Activated CD4-positive, alpha-beta T cell treated with anti-CD3 and anti-CD28 coated beads for 4 hours (primary cell): Measurements from ENCODE around the gene MYL11.

Source experiments
- DNase-seq, 2 donors: peaks; one replicate each; pipeline ENCODE4 v3.0.0-alpha.2; 2020

Gene MYL11

DNA sequence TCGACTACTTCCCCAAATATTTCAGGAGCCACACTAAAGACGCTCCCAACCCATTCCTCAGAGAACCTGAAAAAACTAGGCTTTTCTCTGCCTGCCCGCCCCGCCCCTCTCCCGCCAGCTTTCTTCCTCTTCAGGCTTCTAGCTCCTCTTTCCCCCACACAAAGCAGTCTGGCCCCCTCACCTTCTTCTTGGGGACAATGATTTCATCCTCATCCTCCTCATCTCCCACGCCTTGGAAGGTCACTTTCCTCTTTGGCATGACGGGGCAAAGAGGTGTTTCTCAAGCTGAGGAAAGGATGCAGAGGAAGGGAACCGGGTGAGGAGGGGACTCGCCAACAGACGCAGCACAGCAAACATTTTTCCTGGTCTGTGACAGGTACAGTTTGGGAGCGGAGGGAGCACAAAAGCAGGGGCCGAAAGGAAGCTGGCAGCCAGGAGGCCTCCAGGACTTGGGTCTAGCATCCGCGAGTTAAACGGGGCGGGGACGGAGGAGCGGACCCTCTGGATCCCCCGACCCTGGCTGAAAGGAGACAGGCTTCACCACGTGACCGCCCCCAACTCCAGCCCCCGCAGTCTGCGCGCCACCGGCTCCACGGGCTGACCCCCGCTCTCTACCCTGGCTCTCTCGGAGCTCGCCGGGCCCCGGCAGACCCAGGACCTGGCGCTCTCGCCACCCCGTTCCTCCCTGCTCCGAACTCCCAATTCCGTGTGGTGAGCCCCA, 20.0 kb upstream of the MYL11 start:
- DNase-seq = no peak

DNA sequence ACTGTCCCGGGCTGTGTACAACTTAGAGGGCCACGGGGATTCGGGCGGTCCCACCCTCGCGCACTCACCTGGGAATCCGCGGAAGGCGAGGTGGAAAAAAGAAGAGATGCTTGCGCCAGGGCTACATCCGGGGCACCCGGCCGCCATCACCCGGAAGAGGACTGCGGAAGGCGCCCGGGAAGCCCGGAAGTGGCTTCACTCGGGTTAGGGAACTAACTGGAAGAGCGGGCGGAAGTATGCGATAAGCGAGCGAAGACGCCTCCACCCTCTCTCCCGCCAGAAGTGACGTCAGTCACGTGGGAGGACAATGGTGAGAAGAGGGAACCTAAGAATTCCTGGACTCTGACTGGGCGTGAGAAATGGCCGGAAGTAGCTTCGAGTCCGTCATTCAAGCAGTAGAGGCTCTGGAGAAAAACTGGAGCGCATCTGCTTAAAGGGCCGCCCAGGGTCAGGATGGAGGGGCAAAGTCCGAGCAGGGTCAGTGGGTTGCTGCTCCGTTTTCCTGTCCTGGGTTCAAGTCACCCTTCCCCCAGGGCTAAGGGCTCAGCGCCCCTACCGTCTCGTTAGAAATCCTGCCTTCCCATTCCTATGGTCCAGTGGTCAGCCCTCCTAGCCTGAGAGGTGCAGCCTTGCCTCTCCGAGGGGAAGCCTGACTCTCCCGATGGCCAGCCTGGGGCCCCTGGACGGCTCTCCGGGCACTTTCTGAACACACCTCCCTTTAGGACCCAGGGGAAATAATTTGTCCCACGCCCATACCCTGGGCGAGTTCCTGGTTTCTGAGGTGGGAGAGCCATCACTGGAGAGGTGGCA, 19.3 kb upstream of the MYL11 start, which contains the start of gene CD2BP2:
Gene CD2BP2 (minus strand): TSS at position 165 of the 810 bp plus-strand sequence. CDS start 627 bp downstream, outside the sequence.
- peak; percentile 88 to 89 for DNase-seq

DNA sequence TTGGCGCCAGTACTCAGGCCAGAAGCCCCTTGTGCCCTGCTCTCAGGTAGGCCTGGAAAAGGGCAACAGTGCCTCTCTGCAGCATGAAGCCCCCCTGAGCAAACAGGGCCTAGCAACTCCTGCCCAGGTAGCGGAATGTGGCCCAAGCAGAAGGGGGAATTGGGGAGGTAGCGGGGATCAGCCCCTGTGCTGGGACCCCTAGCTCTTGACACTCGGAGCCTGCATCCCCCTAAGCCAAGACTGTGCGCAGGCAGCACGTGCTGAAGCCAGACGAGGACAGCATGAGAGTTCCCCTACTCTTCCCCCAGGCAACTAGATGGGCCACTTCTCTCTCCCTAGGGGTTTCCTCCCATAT, 18.7 kb upstream of the MYL11 start:
- DNase-seq = no peak

DNA sequence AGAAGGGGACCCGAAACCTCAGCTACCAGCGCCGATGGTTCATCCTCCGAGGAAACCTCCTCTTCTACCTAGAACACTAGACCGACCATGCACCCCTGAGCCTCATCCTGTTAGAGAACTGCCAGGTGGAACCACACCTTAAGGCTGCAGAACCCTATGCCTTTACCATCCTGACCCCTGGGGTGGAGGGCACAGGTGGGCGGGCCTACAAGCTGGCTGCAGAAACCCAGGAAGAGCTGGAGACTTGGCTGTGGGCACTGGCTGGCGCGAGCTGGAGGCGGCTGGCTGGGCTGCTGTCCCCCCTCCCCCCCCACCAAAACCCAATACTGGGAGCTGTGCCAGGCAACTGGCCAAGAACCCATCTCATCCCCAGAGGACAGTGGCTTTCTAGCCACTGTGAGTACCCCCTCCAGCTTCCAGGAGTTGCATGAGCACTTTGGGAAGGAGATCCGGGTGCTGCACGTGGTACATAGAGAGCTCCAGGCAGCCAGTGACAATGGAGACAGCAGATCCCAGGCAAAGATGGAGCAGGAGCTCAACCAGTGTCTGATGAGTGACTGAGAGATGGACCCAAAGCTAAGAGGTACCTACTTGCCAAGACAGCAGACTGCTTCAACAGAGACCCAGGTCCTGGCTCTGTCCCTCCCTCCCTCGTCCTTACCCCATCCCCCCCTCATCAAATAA, 18.1 kb upstream of the MYL11 start:
- DNase-seq = no peak

DNA sequence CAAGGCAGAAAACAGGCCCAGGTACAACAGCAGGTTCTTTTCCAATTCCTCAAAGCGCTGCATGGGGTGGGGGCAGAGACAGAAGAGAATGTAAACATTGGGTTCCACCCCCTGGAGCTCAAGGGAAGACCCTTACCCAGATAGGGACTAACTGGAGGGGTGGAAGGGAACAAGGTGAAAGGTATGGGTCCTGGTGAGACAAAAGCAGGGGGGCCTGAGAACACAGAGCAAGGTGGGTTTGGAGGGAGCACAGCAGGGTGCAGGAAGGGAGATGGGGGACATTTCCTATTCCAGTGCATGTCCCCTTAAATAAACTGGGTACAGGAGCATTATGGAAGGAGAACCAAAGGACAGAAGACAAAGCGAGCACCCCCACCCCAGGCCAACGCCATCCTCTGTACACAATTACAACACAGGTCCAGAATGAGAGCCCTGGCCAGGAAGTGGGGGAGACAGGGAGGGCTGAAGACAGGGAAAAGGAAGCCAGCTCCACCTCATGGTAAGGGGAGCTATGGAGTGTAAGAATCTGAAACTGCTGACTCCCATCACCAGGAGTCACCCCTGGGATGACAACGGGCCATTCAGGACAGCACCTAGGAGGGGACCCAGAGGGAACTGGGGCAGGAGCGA, 17.4 kb upstream of the MYL11 start:
- no peak for DNase-seq

DNA sequence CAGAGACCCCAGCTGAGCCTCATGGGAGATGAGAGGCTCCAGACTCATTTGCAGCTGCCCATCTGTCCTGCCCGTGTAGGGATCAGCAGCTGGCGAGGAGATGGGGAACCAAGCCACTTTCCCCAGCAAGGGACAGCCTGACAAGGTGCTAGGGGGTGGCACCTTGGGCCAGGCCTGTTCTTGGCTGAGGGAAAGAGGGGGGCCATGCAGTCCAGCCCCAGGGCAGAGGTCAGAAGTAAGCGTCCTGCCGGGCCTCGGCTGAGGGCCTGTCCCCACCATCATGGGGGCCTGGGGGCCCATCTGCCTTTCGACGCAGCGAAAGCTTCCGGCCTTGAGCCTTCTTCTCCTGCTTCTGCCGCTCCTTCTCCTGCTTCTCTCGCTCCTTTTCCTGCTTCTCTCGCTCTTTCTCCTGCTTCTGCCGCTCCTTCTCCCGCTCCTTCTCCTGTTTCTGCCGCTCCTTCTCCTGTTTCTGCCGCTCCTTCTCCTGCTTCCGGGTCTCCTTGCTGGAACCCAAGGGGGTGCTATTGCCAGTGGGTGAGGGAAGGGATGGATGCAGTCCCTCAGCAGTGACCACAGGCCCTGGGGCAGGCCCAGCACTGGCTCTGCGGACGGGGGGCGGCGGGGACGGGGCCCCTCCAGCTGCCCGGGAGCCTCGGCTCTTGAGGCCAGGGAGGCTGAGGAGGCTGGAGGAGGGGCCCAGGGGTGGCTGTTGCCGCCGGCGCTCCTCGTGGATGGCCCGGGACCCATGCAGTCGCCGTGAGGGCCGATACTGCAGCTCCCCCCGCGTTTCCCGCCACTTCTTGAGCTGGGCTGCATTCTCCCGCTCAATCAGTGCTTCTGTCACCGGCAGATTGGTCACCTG, 16.7 kb upstream of the MYL11 start:
- DNase-seq = no peak

DNA sequence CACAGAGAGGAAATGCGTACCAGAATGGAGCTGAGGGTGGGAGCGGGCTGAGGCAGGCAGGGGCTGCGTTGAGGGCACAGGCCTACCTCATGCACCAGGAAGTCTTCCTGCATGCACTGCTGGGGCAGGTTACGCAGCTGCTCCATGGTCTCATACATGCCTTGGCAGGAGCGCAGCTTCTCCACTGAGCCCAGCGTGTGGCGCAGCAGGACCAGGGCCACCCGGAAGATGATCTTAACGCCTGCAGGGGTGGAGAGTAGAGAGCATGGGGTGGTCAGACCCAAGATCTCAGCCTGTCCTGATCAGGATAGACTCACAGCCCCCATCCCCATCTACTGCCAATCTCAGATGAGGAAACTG, 16.0 kb upstream of the MYL11 start:
- no peak for DNase-seq

DNA sequence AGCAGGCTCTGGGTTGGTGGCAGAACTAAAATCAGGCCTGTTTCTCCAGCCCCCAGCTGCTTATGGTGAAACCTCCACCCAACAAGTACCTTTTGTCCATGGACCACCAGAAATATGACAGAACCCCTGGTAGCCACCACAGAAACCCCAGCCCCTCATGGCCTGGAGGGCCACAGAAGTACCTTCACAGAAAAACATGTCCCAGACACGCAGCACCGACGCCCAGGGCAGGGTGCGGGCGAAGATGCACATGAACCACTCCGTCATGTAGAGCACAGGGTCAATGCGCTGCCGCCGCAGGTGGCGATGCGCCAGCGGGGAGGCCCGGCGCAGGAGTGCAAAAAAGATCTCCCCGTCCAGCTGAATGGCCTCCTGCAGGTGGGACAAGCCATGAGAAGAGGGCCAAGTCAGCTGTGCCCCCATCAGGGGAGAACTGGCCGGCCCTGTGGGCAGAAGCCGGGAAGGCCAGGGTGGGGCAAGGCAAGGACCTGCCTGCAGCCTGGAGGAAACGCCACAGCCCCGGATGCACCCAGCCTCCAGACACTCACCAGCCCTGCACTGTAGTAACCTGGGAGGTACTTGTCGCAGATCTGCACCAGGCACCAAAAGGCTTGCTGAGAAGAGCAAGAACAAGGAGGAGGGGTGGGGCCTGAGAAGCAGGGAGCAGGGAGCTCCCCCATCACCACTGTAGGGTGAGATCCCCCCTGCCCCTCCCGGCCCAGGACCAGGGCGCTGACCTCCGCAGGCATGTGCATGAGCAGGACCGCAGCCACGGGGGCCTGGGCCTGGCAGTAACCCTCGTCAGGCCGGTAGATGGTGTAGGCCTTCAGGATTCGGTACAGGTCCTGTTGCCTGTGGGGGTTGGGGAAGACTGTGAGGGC, 15.4 kb upstream of the MYL11 start:
- no peak for DNase-seq

DNA sequence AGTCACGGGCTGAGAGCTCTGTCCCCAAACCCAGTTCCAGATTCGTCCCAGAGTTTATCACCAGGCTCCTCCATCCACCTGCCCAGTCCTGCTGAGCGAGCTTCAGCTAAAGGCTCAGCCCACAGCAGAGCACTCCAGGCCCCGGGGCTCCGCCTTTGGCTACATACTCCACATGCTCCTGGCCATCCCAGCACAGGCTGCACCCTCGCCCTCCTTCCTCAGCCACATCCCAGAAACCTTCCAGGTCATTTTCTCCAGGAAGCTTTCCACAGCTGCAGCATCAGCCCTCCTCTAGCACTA, 14.8 kb upstream of the MYL11 start:
- no peak for DNase-seq

DNA sequence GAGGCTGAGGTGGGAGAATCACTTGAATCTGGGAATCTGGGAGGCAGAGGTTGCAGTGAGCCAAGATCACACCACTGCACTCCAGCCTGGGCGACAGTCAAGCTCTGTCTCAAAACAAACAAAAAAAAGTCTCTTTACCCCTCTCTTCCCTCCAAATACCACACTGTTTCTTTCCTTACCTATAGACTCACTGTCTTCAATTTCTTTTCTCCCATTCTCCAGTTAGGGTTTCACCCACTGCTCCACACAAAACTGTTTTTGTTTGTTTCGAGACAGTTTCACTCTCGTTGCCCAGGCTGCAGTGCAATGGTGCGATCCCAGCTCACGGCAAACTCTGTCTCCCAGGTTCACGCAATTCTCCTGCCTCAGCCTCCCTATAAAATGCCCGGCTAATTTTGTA, 13.4 kb upstream of the MYL11 start:
- no peak for DNase-seq

DNA sequence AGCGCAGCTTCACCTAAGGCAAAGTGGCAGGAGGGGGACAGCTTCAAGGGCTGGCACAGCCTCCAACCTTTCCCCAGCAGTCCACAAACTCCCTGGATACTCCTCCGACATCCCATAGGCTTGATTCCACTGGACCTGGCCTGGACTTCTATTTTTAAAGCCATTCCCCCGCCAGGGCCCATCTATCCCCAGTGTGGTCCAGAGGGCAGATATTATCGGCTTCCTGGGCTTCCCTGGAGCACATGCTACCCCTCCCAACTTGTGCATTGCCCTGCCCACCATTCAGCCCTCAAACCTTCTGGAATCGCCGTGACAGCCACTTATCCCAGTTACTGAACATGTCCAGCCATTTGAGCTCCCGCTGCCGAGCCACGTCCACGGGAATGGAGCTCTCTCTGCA, 9.4 kb upstream of the MYL11 start:
- no peak for DNase-seq

DNA sequence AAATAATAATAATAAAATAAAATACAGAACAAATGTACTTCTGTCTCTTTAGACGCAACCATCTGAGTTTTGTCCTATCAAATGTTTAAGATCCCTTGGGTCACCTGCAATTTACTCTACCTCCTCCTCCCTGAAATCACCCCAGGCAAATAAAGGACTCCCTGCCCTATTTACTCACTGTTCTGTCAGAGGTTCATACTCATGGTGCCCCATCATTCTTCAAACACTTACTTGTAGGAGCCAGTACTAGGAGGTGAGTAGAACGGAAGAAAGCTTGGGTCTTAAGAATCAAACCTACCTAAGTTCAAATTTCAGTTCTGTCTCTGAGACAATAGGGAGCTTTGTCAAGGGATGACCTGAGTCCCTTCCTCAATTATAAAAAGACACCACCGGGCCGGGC, 8.1 kb upstream of the MYL11 start:
- no peak for DNase-seq

DNA sequence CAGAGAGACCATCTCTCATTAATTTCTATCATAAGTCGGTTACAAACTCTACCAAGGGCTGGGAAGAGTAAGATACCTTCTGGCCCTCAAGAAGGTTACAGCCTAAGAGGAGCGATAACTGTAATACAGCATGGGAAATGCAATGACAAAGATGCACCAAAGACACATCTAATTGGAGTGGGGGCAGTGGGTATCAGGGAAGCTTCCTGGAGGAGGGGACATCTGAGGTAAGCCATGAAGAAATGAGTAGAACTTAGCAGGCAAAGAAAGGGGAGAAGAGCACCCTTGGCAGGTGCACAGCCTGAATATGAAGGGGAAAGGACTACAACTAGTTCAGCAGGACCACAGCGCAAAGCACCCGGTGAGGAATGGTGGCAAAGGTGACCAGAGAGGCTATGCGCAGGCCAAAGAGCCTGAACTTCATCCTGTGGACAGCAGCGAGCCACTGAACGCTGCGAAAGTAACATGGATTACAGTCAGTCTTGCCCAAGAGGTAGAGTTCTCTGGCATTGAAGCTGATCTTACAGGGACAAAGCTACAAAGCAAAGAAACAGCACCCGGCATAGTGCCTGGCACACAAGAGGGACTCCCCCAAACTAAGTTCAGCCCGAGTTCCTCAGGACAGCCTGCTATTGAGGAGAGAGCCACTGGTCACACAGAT, 7.1 kb upstream of the MYL11 start:
- no peak for DNase-seq

DNA sequence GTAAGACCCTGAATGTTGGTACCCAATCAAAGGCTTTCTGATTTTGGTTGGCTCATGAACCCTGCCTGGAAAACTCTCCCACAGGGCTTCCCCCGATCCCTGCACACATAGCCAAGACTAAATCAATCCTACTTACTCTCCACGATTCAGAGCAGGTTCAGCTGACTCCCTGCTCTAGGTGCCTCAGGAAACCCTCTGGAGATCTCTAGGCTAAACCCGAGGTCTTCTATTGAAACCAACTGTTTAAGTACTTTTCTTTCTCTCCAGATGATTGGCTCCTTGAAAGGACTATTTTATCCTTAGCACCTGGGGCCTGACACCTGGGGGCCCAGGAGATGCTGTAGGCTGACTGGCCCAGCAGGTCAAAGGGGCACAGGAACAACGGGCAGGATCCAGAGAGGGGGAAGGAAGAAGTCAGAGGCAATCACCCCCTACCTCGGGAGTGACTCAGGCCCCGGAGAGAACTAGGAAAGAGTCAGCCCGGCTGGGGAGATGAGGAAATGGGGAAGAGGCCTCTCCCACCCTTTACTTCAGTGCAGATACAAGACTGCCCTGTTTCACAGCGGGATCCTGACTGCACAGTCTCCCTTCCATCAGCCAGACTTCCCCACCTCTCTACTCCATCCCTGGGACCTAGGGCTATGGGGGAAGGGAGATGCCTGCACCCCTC, 6.3 kb upstream of the MYL11 start:
- DNase-seq = no peak

DNA sequence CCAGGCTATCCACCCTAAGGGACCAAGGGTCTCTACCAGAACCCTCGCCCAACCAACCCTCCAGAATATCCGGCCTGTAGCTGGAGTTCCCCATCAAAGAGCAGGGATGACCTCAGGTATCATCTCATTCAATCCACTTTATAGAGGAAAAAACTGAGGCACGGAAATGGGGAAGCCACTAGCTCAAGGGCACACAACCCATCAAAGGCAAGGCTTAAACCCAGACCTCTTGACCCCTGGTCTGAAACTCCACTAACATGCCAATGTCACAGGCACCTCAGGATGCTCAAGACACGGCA, 5.9 kb upstream of the MYL11 start:
- DNase-seq = no peak

DNA sequence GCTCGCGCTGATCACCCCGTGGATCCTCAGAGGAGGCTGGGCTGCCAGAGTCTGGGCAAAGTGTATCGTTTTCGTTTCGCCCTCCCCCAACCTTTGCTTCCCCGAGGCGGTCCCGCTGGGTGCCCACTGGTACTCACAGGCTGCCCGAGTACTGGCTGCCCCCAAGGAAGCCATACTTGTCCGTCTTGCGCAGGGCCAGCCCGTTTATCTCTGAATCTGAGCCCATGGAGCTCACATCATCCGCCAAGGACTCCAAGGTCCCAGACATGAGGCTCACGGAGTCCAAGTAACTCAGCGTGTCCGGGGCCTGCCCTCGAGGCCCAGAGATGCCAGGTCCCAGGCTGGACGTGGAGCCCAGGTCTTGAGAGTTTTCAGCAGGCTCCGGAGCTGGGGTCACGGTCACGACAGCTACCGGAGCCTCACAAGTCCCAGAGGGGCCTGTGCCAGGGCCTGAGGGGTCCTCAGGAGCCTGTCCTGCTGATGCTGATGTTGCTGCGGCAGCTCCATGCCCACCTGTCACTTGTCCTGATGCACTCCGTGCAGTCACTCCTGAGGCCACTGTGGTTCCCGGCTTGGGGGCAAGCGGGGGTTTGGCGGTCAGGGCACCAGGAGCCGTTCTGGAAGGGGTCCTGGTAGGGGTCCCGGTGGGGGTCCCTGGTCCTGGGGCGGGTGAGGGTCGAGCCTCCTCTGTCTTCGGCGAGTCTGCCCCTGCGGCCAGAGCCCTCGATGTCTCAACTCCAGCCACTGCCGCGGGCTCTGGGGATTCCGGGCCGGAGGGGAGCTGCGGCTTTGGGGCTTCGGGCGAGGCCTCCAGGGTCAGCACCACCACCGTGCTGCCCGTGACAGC, 5.3 kb upstream of the MYL11 start:
- peak in 1 of 2 donors; percentile 19 for DNase-seq

DNA sequence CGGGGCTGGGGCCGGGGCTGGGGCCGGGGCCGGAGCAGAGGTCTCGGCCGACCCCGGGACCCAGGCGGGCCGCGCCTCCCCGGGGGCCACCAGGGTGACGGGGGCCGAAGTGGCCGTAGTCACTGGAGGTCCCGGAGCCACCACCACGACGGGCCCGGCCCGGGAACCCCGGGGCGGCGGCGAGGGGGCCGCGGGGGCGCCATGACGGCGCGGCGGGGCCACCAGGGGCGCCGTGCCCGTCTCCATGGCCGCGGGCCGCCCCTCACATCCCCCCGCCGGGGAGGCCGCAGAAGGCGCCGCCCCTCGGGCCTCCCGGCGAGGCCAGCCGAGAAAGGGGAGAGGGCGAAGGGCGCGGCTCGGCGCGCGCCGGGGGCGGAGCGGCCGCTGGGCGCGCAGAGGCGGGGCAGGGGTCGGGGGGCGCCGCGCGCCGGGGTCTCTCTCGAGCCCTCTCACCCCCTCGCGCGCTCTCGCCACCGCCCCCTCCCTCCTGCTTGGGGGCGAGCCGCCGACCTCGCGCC, 4.6 kb upstream of the MYL11 start:
- DNase-seq = no peak

DNA sequence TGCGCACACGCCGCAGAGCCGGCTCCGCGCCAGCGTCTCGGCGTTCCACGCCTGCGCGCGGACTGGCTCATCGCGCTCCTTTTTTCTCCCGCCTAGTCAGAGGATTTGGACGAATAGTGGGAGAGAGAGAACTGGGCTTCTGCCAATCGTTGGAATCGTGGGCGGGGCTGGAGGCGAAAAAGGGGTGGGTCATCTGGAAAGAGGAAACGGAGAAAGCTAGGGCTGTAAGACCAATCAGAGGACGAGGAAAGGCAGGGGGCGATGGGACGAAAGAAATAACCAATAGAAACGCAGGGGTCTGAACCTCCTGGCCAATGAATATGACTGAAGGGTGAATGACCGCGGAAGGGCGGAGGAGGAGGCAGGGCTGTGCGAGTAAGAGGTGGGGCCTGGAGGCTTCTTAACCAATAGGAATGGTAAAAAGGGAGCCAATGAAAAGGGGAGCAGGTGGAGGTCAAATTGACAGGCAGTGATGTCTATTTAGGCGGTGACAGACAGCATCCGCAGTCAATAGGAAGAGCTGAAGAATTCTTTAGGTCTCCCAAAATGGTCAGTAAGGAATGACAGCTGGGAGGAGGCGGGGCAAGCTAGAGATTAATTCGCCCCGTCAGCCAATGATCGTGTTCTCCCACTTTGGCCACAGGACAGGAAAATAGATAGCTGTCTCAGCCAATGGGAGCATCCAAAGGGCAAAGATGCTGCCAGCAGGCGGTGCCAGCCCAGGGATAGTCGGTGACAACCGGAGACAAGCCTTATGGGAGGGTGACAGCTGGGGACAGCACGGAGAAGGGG, 4.0 kb upstream of the MYL11 start, which contains the start of gene TBC1D10B:
Gene TBC1D10B (minus strand): TSS at position 39 of the 792 bp plus-strand sequence. CDS start 311 bp downstream, outside the sequence.
- DNase-seq = peak; percentile 98 to 99
